ENCODE data around the gene SULT1B1. TPM values are rescaled to one million over a fixed set of nuclear protein-coding genes. Genes with fewer than 3 reads are reported as not detected.

The SULT1B1 gene
- total and polyA plus RNA-seq, 9 donors = 0.23 to 6.4 (median 0.82) TPM

DNA sequence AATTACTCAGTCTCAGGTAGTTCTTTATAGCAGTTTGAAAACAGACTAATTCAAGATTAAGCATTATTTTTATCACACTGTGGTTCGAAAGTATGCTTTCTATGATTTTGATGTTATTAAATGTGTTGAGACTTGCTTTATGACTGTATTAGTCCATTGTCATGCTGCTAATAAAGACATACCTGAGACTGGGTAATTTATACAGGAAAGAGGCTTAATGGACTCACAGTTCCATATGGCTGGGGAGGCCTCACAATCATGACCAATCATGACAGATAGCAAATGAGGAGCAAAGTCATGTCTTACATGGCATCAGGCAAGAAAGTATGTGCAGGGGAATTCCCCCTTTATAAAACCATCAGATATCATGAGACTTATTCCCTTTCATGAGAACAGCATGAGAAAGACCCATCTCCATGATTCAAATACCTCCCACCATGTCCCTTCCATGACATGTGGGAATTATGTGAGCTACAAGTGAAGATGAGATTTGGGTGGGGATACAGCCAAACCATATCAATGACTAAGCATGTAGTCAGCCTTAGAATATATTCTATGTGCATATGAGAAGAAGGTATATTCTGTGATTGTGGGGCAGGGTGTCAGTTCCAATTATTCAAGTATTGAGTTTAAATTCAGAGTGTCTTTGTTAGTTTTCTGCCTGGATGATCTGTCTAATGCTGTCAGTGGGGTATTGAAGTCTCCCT, 62.7 kb downstream of the SULT1B1 start:
- H3K9me3 ChIP-seq = no peaks in the 10 kb centered on the region
- H3K4me3 ChIP-seq = no peak overlapping the region
- TF ChIP-seq POLR2A (IDR thresholded peaks at IDR 0.05) = no peak
- TF ChIP-seq EP300 (IDR thresholded peaks at IDR 0.05) = no peak
- TF ChIP-seq, protein P1, sequence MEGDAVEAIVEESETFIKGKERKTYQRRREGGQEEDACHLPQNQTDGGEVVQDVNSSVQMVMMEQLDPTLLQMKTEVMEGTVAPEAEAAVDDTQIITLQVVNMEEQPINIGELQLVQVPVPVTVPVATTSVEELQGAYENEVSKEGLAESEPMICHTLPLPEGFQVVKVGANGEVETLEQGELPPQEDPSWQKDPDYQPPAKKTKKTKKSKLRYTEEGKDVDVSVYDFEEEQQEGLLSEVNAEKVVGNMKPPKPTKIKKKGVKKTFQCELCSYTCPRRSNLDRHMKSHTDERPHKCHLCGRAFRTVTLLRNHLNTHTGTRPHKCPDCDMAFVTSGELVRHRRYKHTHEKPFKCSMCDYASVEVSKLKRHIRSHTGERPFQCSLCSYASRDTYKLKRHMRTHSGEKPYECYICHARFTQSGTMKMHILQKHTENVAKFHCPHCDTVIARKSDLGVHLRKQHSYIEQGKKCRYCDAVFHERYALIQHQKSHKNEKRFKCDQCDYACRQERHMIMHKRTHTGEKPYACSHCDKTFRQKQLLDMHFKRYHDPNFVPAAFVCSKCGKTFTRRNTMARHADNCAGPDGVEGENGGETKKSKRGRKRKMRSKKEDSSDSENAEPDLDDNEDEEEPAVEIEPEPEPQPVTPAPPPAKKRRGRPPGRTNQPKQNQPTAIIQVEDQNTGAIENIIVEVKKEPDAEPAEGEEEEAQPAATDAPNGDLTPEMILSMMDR (IDR thresholded peaks at IDR 0.05) = no peak
- no peak overlapping the region for H3K27ac ChIP-seq
- WGBS, 3 donors = 51 to 86% (median 72%) methylated on average over 1 of the region's 1 CpG
- DNase-seq = no peak
- no peaks in the 10 kb centered on the region for H3K4me1 ChIP-seq (ENCODE audit: insufficient read depth)
- intact Hi-C loops (cut with DNase I) = no loop called here
- no peaks in the 10 kb centered on the region for H3K27me3 ChIP-seq
- no peaks in the 10 kb centered on the region for H3K36me3 ChIP-seq

DNA sequence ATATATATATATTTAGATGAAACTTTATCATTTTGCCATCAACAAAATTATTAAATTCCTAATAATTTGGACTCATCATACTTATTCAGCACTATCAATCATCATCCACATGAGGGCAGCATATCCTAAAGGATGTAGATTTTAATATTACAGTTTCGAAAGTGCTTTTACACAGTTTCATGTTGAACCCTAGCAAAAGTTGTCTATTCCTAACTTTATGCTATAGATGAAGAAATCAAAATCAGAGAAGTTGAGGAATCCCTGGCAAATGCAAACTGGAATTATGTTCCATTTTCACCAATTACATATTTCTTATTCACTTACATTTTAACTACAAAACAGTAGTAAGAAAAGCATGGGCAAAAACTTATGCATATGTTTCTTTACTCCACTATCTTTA, 70.8 kb downstream of the SULT1B1 start:
- Histone ChIP-seq H3K27ac (no peak overlapping the region), H3K4me1 (ENCODE audit: insufficient read depth) (no peaks in the 10 kb centered on the region), H3K9me3 (no peaks in the 10 kb centered on the region), H3K4me3 (no peak overlapping the region), H3K36me3 (no peaks in the 10 kb centered on the region), H3K27me3 (no peaks in the 10 kb centered on the region)
- TF ChIP-seq, protein P1 (IDR thresholded peaks at IDR 0.05) = no peak
- TF ChIP-seq EP300 (IDR thresholded peaks at IDR 0.05) = no peak
- no peak for DNase-seq
- intact Hi-C loops (cut with DNase I) = no loop called here
- 0% methylated on average over 1 of the region's 1 CpG for WGBS, 3 donors

DNA sequence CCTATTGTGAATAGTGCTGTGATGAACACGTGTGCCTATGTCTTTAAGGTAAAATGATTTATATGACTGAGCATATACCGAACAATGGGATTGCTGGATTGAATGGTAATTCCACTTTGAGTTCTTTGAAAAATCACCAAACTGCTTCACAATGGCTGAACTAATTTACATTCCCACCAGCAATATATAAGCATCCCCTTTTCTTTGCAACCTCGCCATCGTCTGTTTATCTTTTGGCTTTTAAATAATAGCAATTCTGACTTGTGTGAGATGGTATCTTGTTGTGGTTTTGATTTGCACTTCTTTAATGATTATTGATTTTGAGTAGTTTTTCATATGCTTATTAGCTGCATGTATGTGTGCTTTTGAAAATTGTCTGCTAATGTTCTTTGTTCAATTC, 75.6 kb downstream of the SULT1B1 start:
- H3K9me3 ChIP-seq = no peaks in the 10 kb centered on the region
- no peak overlapping the region for H3K27ac ChIP-seq
- 55 to 63% (median 60%) methylated on average over 4 of the region's 4 CpGs for WGBS, 3 donors
- no peak for DNase-seq
- H3K4me3 ChIP-seq = no peak overlapping the region
- no peaks in the 10 kb centered on the region for H3K27me3 ChIP-seq
- intact Hi-C loops (cut with DNase I) = no loop called here
- H3K4me1 ChIP-seq (ENCODE audit: insufficient read depth) = no peaks in the 10 kb centered on the region
- no peak for TF ChIP-seq POLR2A (IDR thresholded peaks at IDR 0.05)
- TF ChIP-seq, protein P1 (IDR thresholded peaks at IDR 0.05) = no peak
- TF ChIP-seq EP300 (IDR thresholded peaks at IDR 0.05) = no peak
- no peaks in the 10 kb centered on the region for H3K36me3 ChIP-seq

Other genes starting within 250 kb of the SULT1B1 start
- not detected for gene UGT2A2, start 121.0 kb downstream of the SULT1B1 start, total RNA-seq
- not detected for gene UGT2A2, start 121.0 kb downstream of the SULT1B1 start, polyA plus RNA-seq
- not detected for gene UGT2A1, start 107.4 kb downstream of the SULT1B1 start, total RNA-seq
- gene UGT2A1, start 107.4 kb downstream of the SULT1B1 start, polyA plus RNA-seq = not detected
- under 1 TPM in 5 of 7 donors, not detected in 2; 0.12 to 0.65 (median 0.25) TPM for gene SULT1E1, start 99.5 kb upstream of the SULT1B1 start, total RNA-seq
- under 1 TPM in 1 of 2 donors, not detected in 1; 0.17 TPM for gene SULT1E1, start 99.5 kb upstream of the SULT1B1 start, polyA plus RNA-seq
- not detected for gene CSN1S1, start 170.4 kb upstream of the SULT1B1 start, total RNA-seq
- gene CSN1S1, start 170.4 kb upstream of the SULT1B1 start, polyA plus RNA-seq = not detected
- not detected for gene CSN2, start 205.1 kb upstream of the SULT1B1 start, total RNA-seq
- gene CSN2, start 205.1 kb upstream of the SULT1B1 start, polyA plus RNA-seq = not detected
- not detected for gene STATH, start 235.3 kb upstream of the SULT1B1 start, total RNA-seq
- gene STATH, start 235.3 kb upstream of the SULT1B1 start, polyA plus RNA-seq = not detected